ENCODE data around the gene GABRR2.

GRCh38 chr6:89321131-89321970 lies 6.3 kb upstream of the GABRR2 start:
- TF ChIP-seq CTCF (conservative IDR thresholded peaks at IDR 0.05) (no peak), ZFX (IDR thresholded peaks at IDR 0.05) (no peak)

Data from C4-2B (cell line).